GM21737 (cell line): ENCODE results near the gene ATXN7L1.

ENCODE experiments used
- ATAC-seq: cut with Tn5 transposase; IDR thresholded peaks from one replicate; pipeline ENCODE4 v1.9.1; 2021; ENCODE audit warnings: mild to moderate bottlenecking, moderate library complexity; ENCODE audit not compliant: unreplicated experiment

Gene ATXN7L1

GRCh38 chr7:105786520-105787470, 89.6 kb downstream of the ATXN7L1 start:
- ATAC-seq, result no peak

GRCh38 chr7:105782391-105783042, 93.9 kb downstream of the ATXN7L1 start:
- ATAC-seq, result no peak

- ATAC-seq, result no peak
These were observed 96.3 kb downstream of the ATXN7L1 start for GRCh38 chr7:105779856-105780780.

- no peak for ATAC-seq
These were observed 97.4 kb downstream of the ATXN7L1 start for GRCh38 chr7:105778956-105779355.

GRCh38 chr7:105776986-105777910, 99.2 kb downstream of the ATXN7L1 start:
- no peak for ATAC-seq

- ATAC-seq, result no peak
These were observed 100.2 kb downstream of the ATXN7L1 start for GRCh38 chr7:105776068-105776790.

- ATAC-seq, result no peak
These were observed 100.8 kb downstream of the ATXN7L1 start for GRCh38 chr7:105775580-105775979.

GRCh38 chr7:105773030-105773460, 103.4 kb downstream of the ATXN7L1 start:
- no peak for ATAC-seq

- no peak for ATAC-seq
These were observed 106.3 kb downstream of the ATXN7L1 start for GRCh38 chr7:105769901-105770628.

- ATAC-seq, result no peak
These were observed 107.4 kb downstream of the ATXN7L1 start for GRCh38 chr7:105768898-105769507.

- no peak for ATAC-seq
These were observed 108.3 kb downstream of the ATXN7L1 start for GRCh38 chr7:105768117-105768516.

GRCh38 chr7:105766421-105767073, 109.9 kb downstream of the ATXN7L1 start:
- ATAC-seq, result no peak

GRCh38 chr7:105765846-105766245, 110.6 kb downstream of the ATXN7L1 start:
- ATAC-seq, result no peak

GRCh38 chr7:105764506-105764905, 111.9 kb downstream of the ATXN7L1 start:
- no peak for ATAC-seq

GRCh38 chr7:105760551-105761447, 115.6 kb downstream of the ATXN7L1 start:
- ATAC-seq, result no peak

GRCh38 chr7:105759670-105760550, 116.5 kb downstream of the ATXN7L1 start:
- no peak for ATAC-seq
